GM23338 (cell line): ENCODE results near the gene SART1. TPM values are rescaled to one million over a fixed set of nuclear protein-coding genes. Genes with fewer than 3 reads are reported as not detected.
"Not testable (repeated sequence)": the region's sequence is repeated elsewhere in the genome, so short reads cannot be mapped to it uniquely, and the experiment has no call there.

Experiments
- ATAC-seq: fragments of 200-7000 bp; cut with Tn5 transposase; 3 replicates; pipeline ENCODE4 v1.9.1; 2020
- DNase-seq: peaks from one replicate; pipeline ENCODE4 v3.0.0-alpha.2; 2015; ENCODE audit warnings: low spot score
- H2AFZ ChIP-seq: fragments of 200-600 bp; sonication (generic); 2 replicates; pipeline ENCODE4 v1.8.0; 2016; ENCODE audit warnings: antibody characterized with exemption, mild to moderate bottlenecking, moderate library complexity
- H3F3A ChIP-seq: fragments of 200-600 bp; sonication (generic); replicated peaks from 2 replicates; pipeline ENCODE4 v1.8.0; 2017; ENCODE audit warnings: antibody characterized with exemption, mixed run types, low read depth
- H3K27ac ChIP-seq: fragments of 200-600 bp; sonication (generic); 2 replicates; pipeline ENCODE4 v1.6.1; 2016; ENCODE audit warnings: low read depth
- H3K27me3 ChIP-seq: fragments of 200-600 bp; sonication (generic); 2 replicates; pipeline ENCODE4 v1.8.0; 2016; ENCODE audit warnings: mild to moderate bottlenecking, mixed run types, moderate library complexity; ENCODE audit not compliant: insufficient read depth
- H3K36me3 ChIP-seq: fragments of 200-600 bp; sonication (generic); 2 replicates; pipeline ENCODE4 v1.8.0; 2016; ENCODE audit warnings: mild to moderate bottlenecking; ENCODE audit not compliant: insufficient read depth
- H3K4me1 ChIP-seq: fragments of 200-600 bp; sonication (generic); 2 replicates; pipeline ENCODE4 v1.8.0; 2016; ENCODE audit warnings: mild to moderate bottlenecking, moderate library complexity; ENCODE audit not compliant: insufficient read depth
- H3K4me2 ChIP-seq: fragments of 200-600 bp; sonication (generic); 2 replicates; pipeline ENCODE4 v1.7.1; 2017; ENCODE audit warnings: mixed run types
- H3K4me3 ChIP-seq: fragments of 200-600 bp; sonication (generic); 2 replicates; pipeline ENCODE4 v1.6.1; 2016; ENCODE audit warnings: mixed run types
- H3K79me2 ChIP-seq: fragments of 200-600 bp; sonication (generic); replicated peaks from 2 replicates; pipeline ENCODE4 v1.8.0; 2017; ENCODE audit warnings: mild to moderate bottlenecking; ENCODE audit not compliant: insufficient read depth
- H3K9me2 ChIP-seq: fragments of 200-600 bp; sonication (generic); 2 replicates; pipeline ENCODE4 v1.8.0; 2017; ENCODE audit not compliant: insufficient read depth
- H4K20me1 ChIP-seq: fragments of 200-600 bp; sonication (generic); replicated peaks from 2 replicates; pipeline ENCODE4 v1.8.0; 2017; ENCODE audit warnings: mild to moderate bottlenecking; ENCODE audit not compliant: insufficient read depth
- H3K27ac Mint-ChIP-seq: 2 replicates; pipeline ENCODE4 v1.8.0; 2020; ENCODE audit warnings: inconsistent platforms, mild to moderate bottlenecking, moderate library complexity, mixed read lengths
- H3K27me3 Mint-ChIP-seq: 3 replicates; pipeline ENCODE4 v1.8.0; 2022; ENCODE audit warnings: low read depth, mild to moderate bottlenecking, moderate library complexity, mixed read lengths, inconsistent platforms; ENCODE audit not compliant: insufficient read depth, poor library complexity
- H3K36me3 Mint-ChIP-seq: 3 replicates; pipeline ENCODE4 v1.8.0; 2021; ENCODE audit warnings: low read depth, mild to moderate bottlenecking, inconsistent platforms, moderate library complexity, mixed read lengths
- H3K4me1 Mint-ChIP-seq: 3 replicates; pipeline ENCODE4 v1.8.0; 2020; ENCODE audit warnings: mild to moderate bottlenecking, inconsistent platforms, mixed read lengths
- H3K4me3 Mint-ChIP-seq: 3 replicates; pipeline ENCODE4 v1.8.0; 2021; ENCODE audit warnings: moderate library complexity, mild to moderate bottlenecking, inconsistent platforms, mixed read lengths
- H3K9me3 Mint-ChIP-seq: 3 replicates; pipeline ENCODE4 v1.8.0; 2020; ENCODE audit warnings: moderate library complexity, mild to moderate bottlenecking, inconsistent platforms, mixed read lengths
- CREB1 ChIP-seq: fragments of 250-450 bp; sonication (Bioruptor Pico); IDR thresholded peaks from 2 replicates; pipeline ENCODE4 v1.5.0; 2020; ENCODE audit warnings: low read depth, mild to moderate bottlenecking, moderate library complexity
- ETS1 ChIP-seq: IDR thresholded peaks from 2 replicates; pipeline ENCODE4 v1.6.1; 2016; ENCODE audit warnings: antibody characterized with exemption
- EZH2 ChIP-seq: fragments of 200-600 bp; sonication (generic); IDR thresholded peaks from one replicate; pipeline ENCODE4 v1.8.0; 2017; ENCODE audit warnings: antibody characterized with exemption, mild to moderate bottlenecking, low read depth; ENCODE audit not compliant: unreplicated experiment
- EZH2phosphoT487 ChIP-seq: fragments of 200-600 bp; sonication (generic); IDR thresholded peaks from one replicate; pipeline ENCODE4 v1.8.1; 2018; ENCODE audit warnings: antibody characterized with exemption; ENCODE audit not compliant: unreplicated experiment
- JUNB ChIP-seq: IDR thresholded peaks from one replicate; pipeline ENCODE4 v1.6.1; 2016; ENCODE audit warnings: antibody characterized with exemption; ENCODE audit not compliant: unreplicated experiment
- NANOG ChIP-seq: IDR thresholded peaks from 2 replicates; pipeline ENCODE4 v1.6.1; 2016; ENCODE audit warnings: antibody characterized with exemption, borderline replicate concordance
- STAT1 ChIP-seq: IDR thresholded peaks from one replicate; pipeline ENCODE4 v1.6.1; 2016; ENCODE audit warnings: antibody characterized with exemption; ENCODE audit not compliant: unreplicated experiment
- ZNF462 ChIP-seq: fragments of 250-450 bp; sonication (Bioruptor Pico); IDR thresholded peaks from 2 replicates; pipeline ENCODE4 v1.5.0; 2020; ENCODE audit warnings: mild to moderate bottlenecking, moderate library complexity
- polyA plus RNA-seq: library from polyadenylated mRNA; unstranded; fragments of >200 nt; fragmentation: Nextera tagmentation; extraction: Ambion mirVana; gene quantifications from 2 replicates; pipeline ENCODE4 v1.2.1, GENCODE V29; 2016
- total RNA-seq: library from RNA; depleted of rRNA; stranded (reverse); fragments of >200 nt; shearing (Covaris generic); gene quantifications from 2 replicates; pipeline ENCODE4 v1.2.3, GENCODE V29; 2014

SART1 gene
- total and polyA plus RNA-seq, 2 experiments from 2014 or later: 43.9 to 91.0 TPM

GRCh38 chr11:66008468-66009101 lies 47.1 kb downstream of the SART1 start:
- H3K36me3 Mint-ChIP-seq: peaks cover 22% of the 10 kb centered on the region
- H3K4me1 ChIP-seq: 0 out of 2 replicates have a peak, but pooled peaks cover 8% of the 10 kb centered on the region
- H3K4me3 ChIP-seq: no peak overlapping the region
- peaks cover 7% of the 10 kb centered on the region; the same call in 1 of the 2 replicates for H3K36me3 ChIP-seq
- no peak overlapping the region for H3K4me3 Mint-ChIP-seq
- DNase-seq: no peak
- H3K4me2 ChIP-seq: no peak overlapping the region
- H3K4me1 Mint-ChIP-seq: peaks cover 15% of the 10 kb centered on the region
- TF ChIP-seq STAT1 (no peak), CREB1 (CRISPR knock-in tag) (no peak), EZH2 (no peak), NANOG (no peak), ETS1 (no peak), EZH2phosphoT487 (no peak), ZNF462 (CRISPR knock-in tag) (no peak), JUNB (no peak)
- no peak overlapping the region for H3K27ac Mint-ChIP-seq
- peaks cover 9% of the 10 kb centered on the region for H3K79me2 ChIP-seq
- peaks cover 23% of the 10 kb centered on the region for H3K27me3 ChIP-seq
- H3K27ac ChIP-seq: no peak overlapping the region
- H3K9me2 ChIP-seq: no peaks in the 10 kb centered on the region
- H3K9me3 Mint-ChIP-seq: no peaks in the 10 kb centered on the region
- H3K27me3 Mint-ChIP-seq: peaks cover 16% of the 10 kb centered on the region
- no peak for ATAC-seq
- no peak overlapping the region; the same call in 1 of the 2 replicates for H2AFZ ChIP-seq
- peaks cover 7% of the 10 kb centered on the region; the same call in 1 of the 2 replicates for H4K20me1 ChIP-seq
- 0 out of 2 replicates have a peak, but pooled peaks cover 15% of the 10 kb centered on the region for H3F3A ChIP-seq

- H3K27ac ChIP-seq, ATAC-seq, H4K20me1 ChIP-seq, H3K36me3 Mint-ChIP-seq, H3K79me2 ChIP-seq, H3F3A ChIP-seq, H3K9me2 ChIP-seq, H3K4me3 ChIP-seq, DNase-seq, H3K4me1 ChIP-seq, H3K4me2 ChIP-seq, H3K36me3 ChIP-seq, H3K9me3 Mint-ChIP-seq, H3K4me3 Mint-ChIP-seq, H3K27ac Mint-ChIP-seq, H2AFZ ChIP-seq: not testable (repeated sequence)
- Mint-ChIP-seq H3K27me3 (peaks cover 16% of the 10 kb centered on the region), H3K4me1 (peaks cover 15% of the 10 kb centered on the region; the same call in 2 of the 3 replicates)
- peaks cover 23% of the 10 kb centered on the region for H3K27me3 ChIP-seq
These were observed 48.5 kb downstream of the SART1 start for GRCh38 chr11:66010036-66010435.
